ENCODE results near the gene CELSR2. TPM values are rescaled to one million over a fixed set of nuclear protein-coding genes. Genes with fewer than 3 reads are reported as not detected.

Gene CELSR2
- total and polyA plus RNA-seq, 2 experiments from 2014 or later = 11.2 to 35.1 TPM

GRCh38 chr1:109243221-109243620, 6.1 kb upstream of the CELSR2 start (continued):
- TF ChIP-seq CTCF (conservative IDR thresholded peaks at IDR 0.05; ENCODE audit: low read depth in 2 of 2) = no peak

GRCh38 chr1:109243860-109244552, 5.3 kb upstream of the CELSR2 start:
- peaks cover 3% of the 10 kb centered on the region for H3K36me3 Mint-ChIP-seq (ENCODE audit: low read depth)
- peaks cover 43% of the 10 kb centered on the region for H3K4me1 ChIP-seq (ENCODE audit: insufficient read depth)
- TF ChIP-seq JUNB (IDR thresholded peaks at IDR 0.05; ENCODE audit: unreplicated experiment) (no peak), ETS1 (IDR thresholded peaks at IDR 0.05) (no peak), EZH2phosphoT487 (IDR thresholded peaks at IDR 0.05; ENCODE audit: unreplicated experiment) (no peak), ZNF462 (CRISPR knock-in tag; IDR thresholded peaks at IDR 0.05) (no peak), CREB1 (CRISPR knock-in tag; IDR thresholded peaks at IDR 0.05; ENCODE audit: low read depth) (no peak), CTCF (conservative IDR thresholded peaks at IDR 0.05; ENCODE audit: low read depth in 2 of 2) (no peak), STAT1 (IDR thresholded peaks at IDR 0.05; ENCODE audit: unreplicated experiment) (no peak), POLR2AphosphoS5 (IDR thresholded peaks at IDR 0.05; ENCODE audit: low read depth) (no peak), ZNF331 (CRISPR knock-in tag; IDR thresholded peaks at IDR 0.05; ENCODE audit: low read depth) (no peak), EZH2 (IDR thresholded peaks at IDR 0.05; ENCODE audit: low read depth, unreplicated experiment) (no peak)

More at GRCh38 chr1:109243860-109244552, 5.3 kb upstream of the CELSR2 start:
- Mint-ChIP-seq H3K27ac (no peak overlapping the region), H3K27me3 (ENCODE audit: insufficient read depth, low read depth, poor library complexity) (peaks cover 22% of the 10 kb centered on the region), H3K4me3 (no peak overlapping the region), H3K4me1 (peaks cover 38% of the 10 kb centered on the region), H3K9me3 (no peaks in the 10 kb centered on the region; the same call in none of the 3 replicates)
- Histone ChIP-seq H3K4me2 (no peak overlapping the region), H3F3A (replicated peaks; ENCODE audit: low read depth) (peaks cover 18% of the 10 kb centered on the region), H2AFZ (no peak overlapping the region), H3K27ac (ENCODE audit: low read depth) (no peak overlapping the region), H3K27me3 (ENCODE audit: insufficient read depth) (peaks cover 5% of the 10 kb centered on the region; the same call in 1 of the 2 replicates), H3K79me2 (replicated peaks; ENCODE audit: insufficient read depth) (no peaks in the 10 kb centered on the region), H3K36me3 (ENCODE audit: insufficient read depth) (no peaks in the 10 kb centered on the region), H3K9me2 (ENCODE audit: insufficient read depth) (no peaks in the 10 kb centered on the region), H3K4me3 (no peak overlapping the region), H4K20me1 (replicated peaks; ENCODE audit: insufficient read depth) (no peaks in the 10 kb centered on the region)
- DNase-seq (ENCODE audit: low spot score) (no peak), ATAC-seq (no peak)
